KMS-11 (cell line): Measurements from ENCODE around the gene TCF4.

Source experiments
- H2AFZ ChIP-seq: fragments of 200-600 bp; sonication (generic); 2 replicates; pipeline ENCODE4 v1.6.1; 2016; ENCODE audit warnings: antibody characterized with exemption, mixed run types, low read depth
- H3K27ac ChIP-seq: fragments of 200-600 bp; sonication (generic); 2 replicates; pipeline ENCODE4 v1.6.1; 2016; ENCODE audit warnings: mild to moderate bottlenecking, mixed run types
- H3K27me3 ChIP-seq: fragments of 200-600 bp; sonication (generic); 2 replicates; pipeline ENCODE4 v1.6.1; 2017; ENCODE audit warnings: mild to moderate bottlenecking, low read depth, mixed run types, moderate library complexity; ENCODE audit not compliant: insufficient read depth
- H3K36me3 ChIP-seq: fragments of 200-600 bp; sonication (generic); 2 replicates; pipeline ENCODE4 v1.6.1; 2017; ENCODE audit warnings: mild to moderate bottlenecking, mixed run types; ENCODE audit not compliant: insufficient read depth
- H3K4me1 ChIP-seq: fragments of 200-600 bp; sonication (generic); 2 replicates; pipeline ENCODE4 v1.6.1; 2016; ENCODE audit warnings: mild to moderate bottlenecking, low read depth, mixed run types; ENCODE audit not compliant: poor library complexity, severe bottlenecking
- H3K4me2 ChIP-seq: fragments of 200-600 bp; sonication (generic); 2 replicates; pipeline ENCODE4 v1.7.0; 2016; ENCODE audit warnings: mild to moderate bottlenecking, mixed run types
- H3K4me3 ChIP-seq: fragments of 200-600 bp; sonication (generic); IDR thresholded peaks from 2 replicates; pipeline ENCODE4 v1.6.1; 2017; ENCODE audit warnings: low read depth, low read length, mixed read lengths; ENCODE audit not compliant: insufficient read depth
- H3K79me2 ChIP-seq: fragments of 200-600 bp; sonication (generic); 2 replicates; pipeline ENCODE4 v1.6.1; 2016; ENCODE audit warnings: low read depth, mixed run types; ENCODE audit not compliant: insufficient read depth
- H3K9ac ChIP-seq: fragments of 200-600 bp; sonication (generic); 2 replicates; pipeline ENCODE4 v1.6.1; 2016; ENCODE audit warnings: mild to moderate bottlenecking, mixed run types
- H4K20me1 ChIP-seq: fragments of 200-600 bp; sonication (generic); 2 replicates; pipeline ENCODE4 v1.6.1; 2016; ENCODE audit warnings: mild to moderate bottlenecking, mixed run types; ENCODE audit not compliant: insufficient read depth
- CTCF ChIP-seq: fragments of 200-600 bp; sonication (generic); conservative IDR thresholded peaks from 2 replicates; pipeline ENCODE4 v1.6.1; 2017; ENCODE audit warnings: low read depth, mild to moderate bottlenecking, antibody characterized with exemption, low read length, moderate library complexity, mixed read lengths

TCF4 gene

GRCh38 chr18:55266981-55267380 is 321.0 kb downstream of the TCF4 start:
- Histone ChIP-seq H3K4me3 (no peak overlapping the region), H2AFZ (no peak overlapping the region), H3K9ac (peak overlapping the region; percentile 69; the same call in 1 of the 2 replicates), H4K20me1 (no peaks in the 10 kb centered on the region), H3K27me3 (no peaks in the 10 kb centered on the region), H3K4me1 (peaks cover 99% of the 10 kb centered on the region), H3K4me2 (peak overlapping the region; percentile 85), H3K27ac (peak overlapping the region; percentile 92), H3K36me3 (peaks cover 10% of the 10 kb centered on the region; the same call in 1 of the 2 replicates), H3K79me2 (peaks cover 75% of the 10 kb centered on the region; the same call in 1 of the 2 replicates)
- TF ChIP-seq CTCF, result no peak

- peaks cover 11% of the 10 kb centered on the region; the same call in 1 of the 2 replicates for H3K36me3 ChIP-seq
- peak overlapping the region; percentile 92; the same call in 1 of the 2 replicates for H3K27ac ChIP-seq
- no peak overlapping the region for H3K9ac ChIP-seq
- peaks cover 99% of the 10 kb centered on the region for H3K4me1 ChIP-seq
- H4K20me1 ChIP-seq, result no peaks in the 10 kb centered on the region
- H2AFZ ChIP-seq, result no peak overlapping the region
- H3K4me3 ChIP-seq, result no peak overlapping the region
- H3K79me2 ChIP-seq, result peaks cover 70% of the 10 kb centered on the region; the same call in 1 of the 2 replicates
- H3K27me3 ChIP-seq, result no peaks in the 10 kb centered on the region
- peak overlapping the region; percentile 85 for H3K4me2 ChIP-seq
- TF ChIP-seq CTCF, result no peak
These were observed 322.0 kb downstream of the TCF4 start for GRCh38 chr18:55265984-55266383.

- no peak overlapping the region for H3K4me3 ChIP-seq
- H3K27me3 ChIP-seq, result no peaks in the 10 kb centered on the region
- TF ChIP-seq CTCF, result no peak
- H3K4me2 ChIP-seq, result peak overlapping the region; percentile 85
- no peaks in the 10 kb centered on the region for H4K20me1 ChIP-seq
- no peak overlapping the region for H2AFZ ChIP-seq
- H3K79me2 ChIP-seq, result peaks cover 62% of the 10 kb centered on the region; the same call in 1 of the 2 replicates
- peak overlapping the region; percentile 92; the same call in 1 of the 2 replicates for H3K27ac ChIP-seq
- H3K4me1 ChIP-seq, result peaks cover 92% of the 10 kb centered on the region
- H3K36me3 ChIP-seq, result peaks cover 5% of the 10 kb centered on the region; the same call in 1 of the 2 replicates
- no peak overlapping the region for H3K9ac ChIP-seq
These were observed 322.8 kb downstream of the TCF4 start for GRCh38 chr18:55265130-55265675.

- Histone ChIP-seq H3K27me3 (no peaks in the 10 kb centered on the region), H4K20me1 (no peaks in the 10 kb centered on the region), H3K4me3 (no peak overlapping the region), H3K36me3 (peaks cover 5% of the 10 kb centered on the region; the same call in 1 of the 2 replicates), H3K27ac (peak overlapping the region; percentile 92), H3K9ac (peak overlapping the region; percentile 30; the same call in 1 of the 2 replicates), H3K79me2 (peaks cover 57% of the 10 kb centered on the region; the same call in 1 of the 2 replicates), H3K4me2 (peak overlapping the region; percentile 85), H3K4me1 (peaks cover 81% of the 10 kb centered on the region), H2AFZ (no peak overlapping the region)
- no peak for TF ChIP-seq CTCF
These were observed 323.9 kb downstream of the TCF4 start for GRCh38 chr18:55264108-55264507.
